Astrocyte of the cerebellum (primary cell): Measurements from ENCODE around the gene THSD4.
A peak's percentile ranks its signal among the peaks of the same experiment; 100 is the strongest.

ENCODE experiments used
- DNase-seq: peaks from one replicate; pipeline ENCODE4 v3.0.0-alpha.2; 2011; ENCODE audit warnings: low read depth
- H3K4me3 ChIP-seq: 2 replicates; pipeline ENCODE4 v1.5.1; 2011; ENCODE audit warnings: mild to moderate bottlenecking, low read depth, low read length, moderate library complexity
- CTCF ChIP-seq: IDR thresholded peaks from 2 replicates; pipeline ENCODE4 v1.5.1; 2012; ENCODE audit warnings: low read length, low read depth, moderate library complexity, mild to moderate bottlenecking; ENCODE audit errors: missing control alignments
- in situ Hi-C: cut with HindIII; loops from 2 replicates; pipeline ENCODE4 v1.10.0; 2017; ENCODE audit warnings: low sequenced_read_pairs

Gene THSD4

GRCh38 chr15:71585159-71585558 lies 469.9 kb downstream of the THSD4 start:
- in situ Hi-C loops: no loop called here
- no peak overlapping the region for H3K4me3 ChIP-seq
- DNase-seq: no peak
- no peak for TF ChIP-seq CTCF

GRCh38 chr15:71586463-71586862 lies 471.2 kb downstream of the THSD4 start:
- no peak overlapping the region for H3K4me3 ChIP-seq
- no peak for DNase-seq
- in situ Hi-C loops: no loop called here
- no peak for TF ChIP-seq CTCF

DNA sequence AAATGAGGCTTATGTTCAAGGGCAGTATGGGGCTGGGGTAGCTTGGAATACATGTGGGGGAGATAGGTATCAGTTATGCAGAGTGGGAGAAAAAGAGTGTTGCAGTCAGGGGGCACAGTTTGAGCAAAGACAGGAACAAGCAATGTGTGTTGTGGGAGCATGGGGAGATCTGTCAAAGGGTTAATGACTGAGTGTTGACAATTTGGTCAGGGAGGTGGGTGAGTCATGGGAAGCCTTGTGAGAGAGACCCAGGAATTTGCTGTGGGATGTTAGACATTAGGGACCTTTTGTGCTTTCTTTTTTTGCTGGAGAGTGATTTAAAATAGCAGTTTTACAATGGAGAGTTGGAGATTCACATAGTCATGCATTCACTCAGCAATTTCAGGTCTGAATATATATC lies 473.5 kb downstream of the THSD4 start:
- no peak for TF ChIP-seq CTCF
- DNase-seq: peak; percentile 84
- in situ Hi-C loops: no loop called here

DNA sequence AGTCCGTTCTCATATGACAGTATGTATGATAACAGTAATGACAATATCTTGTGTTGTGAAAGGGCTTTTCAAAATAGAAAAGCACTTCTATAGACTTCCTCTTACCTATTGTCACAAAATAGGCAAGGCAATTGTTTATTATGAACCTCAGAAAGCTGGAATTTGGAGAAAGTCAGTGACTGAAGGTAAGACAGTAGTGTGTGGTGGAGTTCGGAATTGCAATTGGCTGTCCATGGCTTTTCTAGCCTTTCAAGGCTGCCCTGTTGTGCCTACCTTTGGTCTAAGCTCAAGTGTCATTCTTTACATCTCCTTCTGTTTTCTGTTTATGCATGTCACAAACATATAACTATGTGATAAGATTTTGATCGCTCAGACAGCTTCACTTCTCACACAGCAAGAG lies 475.8 kb downstream of the THSD4 start:
- in situ Hi-C loops: no loop called here
- no peak for DNase-seq
- H3K4me3 ChIP-seq: no peak overlapping the region
- peak; percentile 34 for TF ChIP-seq CTCF

More for the DNA sequence above, 473.5 kb downstream of the THSD4 start:
- no peak overlapping the region for H3K4me3 ChIP-seq

DNA sequence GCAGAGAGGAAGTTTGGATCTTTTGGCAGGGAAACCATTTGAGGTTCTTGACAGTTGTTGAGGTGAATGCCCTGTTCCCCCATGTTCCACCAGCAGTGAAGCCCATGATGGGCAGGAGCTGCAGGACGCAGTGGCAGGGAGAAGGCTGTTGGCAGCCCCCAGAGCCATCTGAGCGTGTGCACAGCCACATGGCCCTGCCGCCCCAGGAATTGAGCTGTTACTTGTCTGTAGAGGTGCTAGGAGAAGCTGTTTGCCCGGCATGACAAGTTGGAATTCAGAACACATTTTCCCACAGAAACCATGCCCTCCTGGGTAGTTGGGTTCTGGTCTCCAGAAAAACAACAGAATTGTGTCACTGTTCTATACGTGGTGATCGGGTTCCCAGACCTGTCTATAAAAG lies 476.9 kb downstream of the THSD4 start:
- TF ChIP-seq CTCF: no peak
- no peak for DNase-seq
- in situ Hi-C loops: no loop called here
- H3K4me3 ChIP-seq: no peak overlapping the region

- TF ChIP-seq CTCF: no peak
- H3K4me3 ChIP-seq: no peak overlapping the region
- no peak for DNase-seq
- in situ Hi-C loops: loop anchor here (5.0 kb wide), 1 partner anchor 56 kb away; no protein-coding TSS in a partner anchor
Observed at GRCh38 chr15:71595846-71596553, 480.7 kb downstream of the THSD4 start.
